Lower leg skin (tissue), 3 donors: ENCODE results near the gene WNT7A.

ENCODE experiments used
- POLR2A ChIP-seq, 2 donors: fragments of 450-650 bp; IDR thresholded peaks; one replicate each; pipeline ENCODE4 v1.6.1; 2016 to 2017; ENCODE audit warnings: antibody characterized with exemption in 2 of 2, mild to moderate bottlenecking in 1 of 2, moderate library complexity in 1 of 2
- TF ChIP-seq, protein P1 (sequence below), 3 donors: fragments of 450-650 bp; IDR thresholded peaks; one replicate each; pipeline ENCODE4 v1.5.1; 2016; ENCODE audit warnings: antibody characterized with exemption in 3 of 3, mild to moderate bottlenecking in 3 of 3, moderate library complexity in 2 of 3

DNA sequence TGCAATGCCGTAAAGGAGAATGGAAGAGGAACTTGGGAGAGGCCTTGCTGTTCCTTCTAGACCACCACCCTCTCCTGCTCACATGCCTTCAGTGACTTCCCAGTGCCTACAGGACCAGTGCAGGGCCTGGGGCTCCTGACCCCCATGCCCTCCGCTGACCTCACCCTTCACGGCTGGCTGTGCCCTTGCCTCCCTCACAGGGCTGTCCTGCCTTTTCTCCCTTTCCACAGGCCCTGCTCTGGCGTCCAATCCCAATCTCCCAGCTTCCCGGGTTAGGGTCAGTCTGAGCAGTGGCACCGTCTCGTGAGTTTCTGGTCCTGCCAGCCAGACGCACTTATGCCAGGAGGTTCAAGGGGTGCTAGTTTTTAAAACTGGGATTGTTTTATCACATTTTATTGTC is 110.4 kb downstream of the WNT7A start:
- TF ChIP-seq, protein P1, sequence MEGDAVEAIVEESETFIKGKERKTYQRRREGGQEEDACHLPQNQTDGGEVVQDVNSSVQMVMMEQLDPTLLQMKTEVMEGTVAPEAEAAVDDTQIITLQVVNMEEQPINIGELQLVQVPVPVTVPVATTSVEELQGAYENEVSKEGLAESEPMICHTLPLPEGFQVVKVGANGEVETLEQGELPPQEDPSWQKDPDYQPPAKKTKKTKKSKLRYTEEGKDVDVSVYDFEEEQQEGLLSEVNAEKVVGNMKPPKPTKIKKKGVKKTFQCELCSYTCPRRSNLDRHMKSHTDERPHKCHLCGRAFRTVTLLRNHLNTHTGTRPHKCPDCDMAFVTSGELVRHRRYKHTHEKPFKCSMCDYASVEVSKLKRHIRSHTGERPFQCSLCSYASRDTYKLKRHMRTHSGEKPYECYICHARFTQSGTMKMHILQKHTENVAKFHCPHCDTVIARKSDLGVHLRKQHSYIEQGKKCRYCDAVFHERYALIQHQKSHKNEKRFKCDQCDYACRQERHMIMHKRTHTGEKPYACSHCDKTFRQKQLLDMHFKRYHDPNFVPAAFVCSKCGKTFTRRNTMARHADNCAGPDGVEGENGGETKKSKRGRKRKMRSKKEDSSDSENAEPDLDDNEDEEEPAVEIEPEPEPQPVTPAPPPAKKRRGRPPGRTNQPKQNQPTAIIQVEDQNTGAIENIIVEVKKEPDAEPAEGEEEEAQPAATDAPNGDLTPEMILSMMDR (IDR thresholded peaks at IDR 0.05) = no peak
- TF ChIP-seq POLR2A (IDR thresholded peaks at IDR 0.05) = no peak
